ENCODE data around the gene LIMS1. TPM values are rescaled to one million over a fixed set of nuclear protein-coding genes. Genes with fewer than 3 reads are reported as not detected.
A peak's percentile ranks its signal among the peaks of the same experiment; 100 is the strongest.
"Not testable (repeated sequence)": the region's sequence is repeated elsewhere in the genome, so short reads cannot be mapped to it uniquely, and the experiment has no call there.

The LIMS1 gene
- polyA plus RNA-seq, 3 donors: 44.0 to 130 (median 124) TPM

- H3K36me3 Mint-ChIP-seq; intact Hi-C loops (cut with micrococcal nuclease); H3K9ac ChIP-seq (ENCODE audit: insufficient read depth, low read length, poor library complexity, severe bottlenecking): not testable (repeated sequence)
These were observed 116.2 kb downstream of the LIMS1 start for GRCh38 chr2:108650465-108650864.

GRCh38 chr2:108651468-108651867, 117.2 kb downstream of the LIMS1 start:
- H3K79me2 ChIP-seq (ENCODE audit: insufficient read depth, low read length): peaks cover 11% of the 10 kb centered on the region
- H3K4me1 Mint-ChIP-seq: peaks cover 19% of the 10 kb centered on the region
- H3K27me3 ChIP-seq (ENCODE audit: control insufficient read depth in 2 of 2, insufficient read depth in 2 of 2, low read length in 2 of 2); H3K4me2 ChIP-seq (replicated peaks; ENCODE audit: extremely low read depth, low read length, poor library complexity, severe bottlenecking); H3K9ac ChIP-seq (ENCODE audit: insufficient read depth, low read length, poor library complexity, severe bottlenecking); H3K4me3 Mint-ChIP-seq; H3K36me3 Mint-ChIP-seq; H2AFZ ChIP-seq (ENCODE audit: insufficient read depth, low read depth, low read length, poor library complexity, severe bottlenecking); H4K20me1 ChIP-seq (ENCODE audit: insufficient read depth, low read length); H3K27me3 Mint-ChIP-seq (ENCODE audit: low read depth in 3 of 3); intact Hi-C loops (cut with micrococcal nuclease); H3K4me3 ChIP-seq (replicated peaks in 1 of 3; ENCODE audit: low read depth in 2 of 3, low read length in 3 of 3); H3K36me3 ChIP-seq (replicated peaks in 1 of 2; ENCODE audit: control insufficient read depth in 1 of 2, insufficient read depth in 2 of 2, low read length in 2 of 2); H3K9me3 ChIP-seq (replicated peaks in 1 of 2; ENCODE audit: control insufficient read depth in 1 of 2, insufficient read depth in 1 of 2, low read length in 2 of 2); DNase-seq: not testable (repeated sequence)
- peak overlapping the region in 1 of 2 donors; percentile 52 for H3K27ac ChIP-seq (ENCODE audit: low read depth in 1 of 2, low read length in 2 of 2)
- peaks cover 1 to 11% (median 7%) of the 10 kb centered on the region in 7 donors for H3K9me3 Mint-ChIP-seq
- WGBS (ENCODE audit: insufficient coverage): no CpG with 5 or more reads among the region's 2 CpGs
- H3K27ac Mint-ChIP-seq: peak overlapping the region in 4 of 7 donors; percentile 72 to 82 (median 74)
- peaks cover 5 to 14% of the 10 kb centered on the region in 2 donors for H3K4me1 ChIP-seq (ENCODE audit: control insufficient read depth in 1 of 2, insufficient read depth in 2 of 2, low read length in 2 of 2)

More at GRCh38 chr2:108650465-108650864, 116.2 kb downstream of the LIMS1 start:
- H3K27me3 ChIP-seq (ENCODE audit: control insufficient read depth in 2 of 2, insufficient read depth in 2 of 2, low read length in 2 of 2); H3K27me3 Mint-ChIP-seq (ENCODE audit: low read depth in 3 of 3); H4K20me1 ChIP-seq (ENCODE audit: insufficient read depth, low read length); H3K4me3 ChIP-seq (replicated peaks in 1 of 3; ENCODE audit: low read depth in 2 of 3, low read length in 3 of 3); DNase-seq; H2AFZ ChIP-seq (ENCODE audit: insufficient read depth, low read depth, low read length, poor library complexity, severe bottlenecking); H3K27ac ChIP-seq (ENCODE audit: low read depth in 1 of 2, low read length in 2 of 2); H3K4me3 Mint-ChIP-seq; H3K9me3 ChIP-seq (replicated peaks in 1 of 2; ENCODE audit: control insufficient read depth in 1 of 2, insufficient read depth in 1 of 2, low read length in 2 of 2); H3K36me3 ChIP-seq (replicated peaks in 1 of 2; ENCODE audit: control insufficient read depth in 1 of 2, insufficient read depth in 2 of 2, low read length in 2 of 2); H3K4me2 ChIP-seq (replicated peaks; ENCODE audit: extremely low read depth, low read length, poor library complexity, severe bottlenecking): not testable (repeated sequence)
- peaks cover 5 to 14% of the 10 kb centered on the region in 2 donors for H3K4me1 ChIP-seq (ENCODE audit: control insufficient read depth in 1 of 2, insufficient read depth in 2 of 2, low read length in 2 of 2)
- WGBS (ENCODE audit: insufficient coverage): 100% methylated on average over 2 of the region's 8 CpGs
- Mint-ChIP-seq H3K27ac (peak overlapping the region in 5 of 7 donors; percentile 50 to 83 (median 72)), H3K9me3 (peaks cover 8 to 20% (median 14%) of the 10 kb centered on the region in 7 donors), H3K4me1 (peaks cover 17% of the 10 kb centered on the region)
- H3K79me2 ChIP-seq (ENCODE audit: insufficient read depth, low read length): peaks cover 11% of the 10 kb centered on the region

- WGBS (ENCODE audit: insufficient coverage): no CpG with 5 or more reads among the region's 7 CpGs
- intact Hi-C loops (cut with micrococcal nuclease); H3K4me3 ChIP-seq (replicated peaks in 1 of 3; ENCODE audit: low read depth in 2 of 3, low read length in 3 of 3); H3K4me3 Mint-ChIP-seq; H3K36me3 ChIP-seq (replicated peaks in 1 of 2; ENCODE audit: control insufficient read depth in 1 of 2, insufficient read depth in 2 of 2, low read length in 2 of 2); H3K27me3 ChIP-seq (ENCODE audit: control insufficient read depth in 2 of 2, insufficient read depth in 2 of 2, low read length in 2 of 2); H2AFZ ChIP-seq (ENCODE audit: insufficient read depth, low read depth, low read length, poor library complexity, severe bottlenecking); H3K27me3 Mint-ChIP-seq (ENCODE audit: low read depth in 3 of 3); H3K36me3 Mint-ChIP-seq; H3K9me3 Mint-ChIP-seq; H3K4me2 ChIP-seq (replicated peaks; ENCODE audit: extremely low read depth, low read length, poor library complexity, severe bottlenecking); H4K20me1 ChIP-seq (ENCODE audit: insufficient read depth, low read length); H3K9me3 ChIP-seq (replicated peaks in 1 of 2; ENCODE audit: control insufficient read depth in 1 of 2, insufficient read depth in 1 of 2, low read length in 2 of 2): not testable (repeated sequence)
- H3K4me1 Mint-ChIP-seq: peaks cover 22% of the 10 kb centered on the region
- Histone ChIP-seq H3K9ac (ENCODE audit: insufficient read depth, low read length, poor library complexity, severe bottlenecking) (peak overlapping the region; percentile 50), H3K27ac (ENCODE audit: low read depth in 1 of 2, low read length in 2 of 2) (peak overlapping the region; percentile 78 to 88), H3K4me1 (ENCODE audit: control insufficient read depth in 1 of 2, insufficient read depth in 2 of 2, low read length in 2 of 2) (peaks cover 7 to 16% of the 10 kb centered on the region in 2 donors), H3K79me2 (ENCODE audit: insufficient read depth, low read length) (peaks cover 11% of the 10 kb centered on the region)
- peak overlapping the region; percentile 87 to 98 (median 96) for H3K27ac Mint-ChIP-seq
- DNase-seq: peak; percentile 93 to 98 (median 98)
These were observed 118.1 kb downstream of the LIMS1 start for GRCh38 chr2:108652187-108652931.

DNA sequence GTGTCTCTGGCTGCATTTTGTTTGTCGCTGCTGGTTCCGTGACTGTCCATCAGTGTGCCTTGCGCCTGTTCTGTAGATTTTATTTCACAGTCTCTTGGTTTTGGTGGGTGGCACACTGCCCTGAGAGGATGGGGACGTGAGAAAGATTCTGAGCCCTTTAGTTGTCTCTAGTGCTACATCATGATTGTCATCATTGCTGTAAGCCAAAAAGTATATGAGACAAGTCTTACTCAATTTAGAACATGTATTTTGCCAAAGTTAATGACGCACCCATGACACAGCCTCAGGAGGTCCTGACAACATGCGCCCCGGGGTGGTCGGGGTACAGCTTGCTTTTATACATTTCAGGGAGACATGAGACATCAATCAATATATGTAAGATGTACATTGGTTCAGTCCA, 119.2 kb downstream of the LIMS1 start:
- no CpG with 5 or more reads among the region's 8 CpGs for WGBS (ENCODE audit: insufficient coverage)
- H3K4me3 ChIP-seq (replicated peaks in 1 of 3; ENCODE audit: low read depth in 2 of 3, low read length in 3 of 3); H4K20me1 ChIP-seq (ENCODE audit: insufficient read depth, low read length); H3K9me3 Mint-ChIP-seq; H3K4me2 ChIP-seq (replicated peaks; ENCODE audit: extremely low read depth, low read length, poor library complexity, severe bottlenecking); intact Hi-C loops (cut with micrococcal nuclease); H3K9ac ChIP-seq (ENCODE audit: insufficient read depth, low read length, poor library complexity, severe bottlenecking); H3K27me3 Mint-ChIP-seq (ENCODE audit: low read depth in 3 of 3); H3K4me3 Mint-ChIP-seq; H3K36me3 Mint-ChIP-seq; H3K9me3 ChIP-seq (replicated peaks in 1 of 2; ENCODE audit: control insufficient read depth in 1 of 2, insufficient read depth in 1 of 2, low read length in 2 of 2); H3K27me3 ChIP-seq (ENCODE audit: control insufficient read depth in 2 of 2, insufficient read depth in 2 of 2, low read length in 2 of 2); H3K36me3 ChIP-seq (replicated peaks in 1 of 2; ENCODE audit: control insufficient read depth in 1 of 2, insufficient read depth in 2 of 2, low read length in 2 of 2); H2AFZ ChIP-seq (ENCODE audit: insufficient read depth, low read depth, low read length, poor library complexity, severe bottlenecking): not testable (repeated sequence)
- H3K4me1 Mint-ChIP-seq: peaks cover 24% of the 10 kb centered on the region
- H3K79me2 ChIP-seq (ENCODE audit: insufficient read depth, low read length): peaks cover 11% of the 10 kb centered on the region
- H3K27ac Mint-ChIP-seq: peak overlapping the region in 1 of 7 donors; percentile 87
- peaks cover 8 to 17% of the 10 kb centered on the region in 2 donors for H3K4me1 ChIP-seq (ENCODE audit: control insufficient read depth in 1 of 2, insufficient read depth in 2 of 2, low read length in 2 of 2)
- DNase-seq: peak in 1 of 3 donors; percentile 21
- peak overlapping the region; percentile 50 to 88 for H3K27ac ChIP-seq (ENCODE audit: low read depth in 1 of 2, low read length in 2 of 2)

Measured in CD14-positive monocyte (primary cell).